Hematopoietic multipotent progenitor cell treated with erythropoietin and hydrocortisone succinate and interleukin-3 and kit ligand, for 15 days (in vitro differentiated cells): ENCODE results near the gene FAF1.
"Not testable (repeated sequence)": the region's sequence is repeated elsewhere in the genome, so short reads cannot be mapped to it uniquely, and the experiment has no call there.

Source experiments
- DNase-seq: peaks from one replicate; pipeline ENCODE4 v3.0.0-alpha.2; 2015; ENCODE audit warnings: low spot score

The FAF1 gene

GRCh38 chr1:50959913-50960844, at the start of gene FAF1:
Gene FAF1 (minus strand): TSS chr1:50960267. CDS start chr1:50959811, 456 bp downstream.
- peak; percentile 96 for DNase-seq

GRCh38 chr1:51009381-51009780, 49.3 kb upstream of the FAF1 start:
- no peak for DNase-seq

- DNase-seq = not testable (repeated sequence)
These were observed 45.5 kb upstream of the FAF1 start for GRCh38 chr1:51005549-51005948.

- no peak for DNase-seq
These were observed 42.4 kb upstream of the FAF1 start for GRCh38 chr1:51002516-51002915.

- DNase-seq = no peak
These were observed 40.6 kb upstream of the FAF1 start for GRCh38 chr1:51000651-51001050.

- DNase-seq = no peak
These were observed 40.1 kb upstream of the FAF1 start for GRCh38 chr1:51000160-51000559.

- not testable (repeated sequence) for DNase-seq
These were observed 39.3 kb upstream of the FAF1 start for GRCh38 chr1:50999375-50999774.

GRCh38 chr1:50996083-50996482, 36.0 kb upstream of the FAF1 start:
- no peak for DNase-seq

- no peak for DNase-seq
These were observed 35.6 kb upstream of the FAF1 start for GRCh38 chr1:50995651-50996050.

- no peak for DNase-seq
These were observed 34.9 kb upstream of the FAF1 start for GRCh38 chr1:50994997-50995396.

- no peak for DNase-seq
These were observed 33.6 kb upstream of the FAF1 start for GRCh38 chr1:50993645-50994044.

- no peak for DNase-seq
These were observed 32.7 kb upstream of the FAF1 start for GRCh38 chr1:50992532-50993318.

GRCh38 chr1:50989694-50990093, 29.6 kb upstream of the FAF1 start:
- no peak for DNase-seq

- DNase-seq = no peak
These were observed 26.6 kb upstream of the FAF1 start for GRCh38 chr1:50986653-50987052.

- no peak for DNase-seq
These were observed 25.0 kb upstream of the FAF1 start for GRCh38 chr1:50985094-50985493.

- DNase-seq = no peak
These were observed 23.2 kb upstream of the FAF1 start for GRCh38 chr1:50983219-50983802.

GRCh38 chr1:50982611-50983010, 22.5 kb upstream of the FAF1 start:
- no peak for DNase-seq

- DNase-seq = no peak
These were observed 21.7 kb upstream of the FAF1 start for GRCh38 chr1:50981741-50982140.

- no peak for DNase-seq
These were observed 20.4 kb upstream of the FAF1 start for GRCh38 chr1:50980505-50980904.

- DNase-seq = no peak
These were observed 19.9 kb upstream of the FAF1 start for GRCh38 chr1:50979937-50980336.

- DNase-seq = peak; percentile 32
These were observed 19.1 kb upstream of the FAF1 start for GRCh38 chr1:50978852-50979781.
